Amniotic stem cell (primary cell): ENCODE results near the gene CILP.
"Not testable (repeated sequence)": the region's sequence is repeated elsewhere in the genome, so short reads cannot be mapped to it uniquely, and the experiment has no call there.

Experiments
- DNase-seq: peaks from one replicate; lab custom pipeline; 2025; lab: John Stamatoyannopoulos, UW

CILP gene

GRCh38 chr15:65210770-65211481 is at the start of gene CILP:
TSS of gene CILP (minus strand) at chr15:65211473. CDS start at chr15:65209755, 1,718 bp downstream.
- DNase-seq = no peak

DNA sequence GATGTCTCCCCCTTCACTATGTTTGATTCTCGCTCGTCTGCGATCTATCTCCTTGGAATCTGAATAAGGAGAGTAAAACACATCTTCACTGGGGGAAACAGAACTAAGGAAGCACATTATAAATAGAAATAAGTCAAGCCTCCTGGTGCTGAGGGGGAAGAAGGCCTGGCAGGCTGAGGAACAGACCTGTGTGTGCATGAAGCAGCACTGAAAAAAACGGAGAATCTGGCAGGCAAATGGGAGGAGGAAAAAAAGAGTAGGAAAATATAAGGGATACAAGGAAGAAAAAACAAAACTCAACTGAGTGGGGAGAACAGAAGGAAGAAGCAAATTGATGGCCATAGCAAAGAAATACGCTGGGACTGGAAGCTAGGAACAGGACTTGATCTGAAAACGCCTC is 49.7 kb upstream of the CILP start:
- DNase-seq = no peak

- DNase-seq = no peak
Observed at GRCh38 chr15:65259367-65259797, 48.1 kb upstream of the CILP start.

DNA sequence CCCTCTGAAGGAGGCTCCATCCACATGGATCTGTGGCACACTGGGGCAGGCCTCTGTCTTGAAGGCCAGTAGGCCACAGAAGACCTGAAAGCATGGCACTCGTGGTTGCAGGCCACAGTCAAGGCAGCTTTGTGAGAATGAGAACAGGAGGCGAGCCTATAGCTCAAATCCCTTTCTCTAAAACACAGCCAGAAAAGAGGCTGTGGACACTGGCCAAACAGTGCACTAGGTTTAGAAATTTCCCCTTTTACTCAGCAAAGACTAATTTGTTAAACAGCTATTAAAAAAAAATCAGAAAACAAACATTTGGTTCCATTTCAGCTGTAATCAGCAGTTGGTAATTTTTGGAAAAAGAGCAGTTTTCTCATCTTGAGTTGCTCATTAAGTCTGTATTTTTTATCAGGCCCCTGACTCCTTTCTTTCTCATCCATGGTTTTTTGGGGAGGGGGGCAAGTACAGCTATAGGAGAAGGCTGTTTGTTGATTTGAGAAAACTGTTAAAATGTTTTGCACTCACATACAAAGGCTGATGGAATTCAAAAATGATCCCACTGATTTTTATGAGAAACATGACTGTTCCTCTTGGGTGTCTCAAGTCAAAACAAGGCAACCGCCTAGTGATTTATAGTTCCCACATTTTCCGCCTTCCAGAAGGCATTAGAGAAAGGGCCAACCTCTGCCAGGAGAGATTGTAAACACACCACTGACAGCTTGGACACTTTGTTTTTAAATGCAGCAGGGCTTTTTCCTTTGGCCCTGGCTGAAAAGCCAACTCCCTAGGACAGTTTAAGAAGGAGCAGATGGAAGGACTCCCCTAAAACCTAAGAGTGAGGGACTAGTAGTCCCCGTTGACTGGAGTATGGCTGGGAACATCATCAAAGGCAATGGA is 47.3 kb upstream of the CILP start:
- no peak for DNase-seq

GRCh38 chr15:65255486-65256140 is 44.3 kb upstream of the CILP start:
- DNase-seq = no peak

DNA sequence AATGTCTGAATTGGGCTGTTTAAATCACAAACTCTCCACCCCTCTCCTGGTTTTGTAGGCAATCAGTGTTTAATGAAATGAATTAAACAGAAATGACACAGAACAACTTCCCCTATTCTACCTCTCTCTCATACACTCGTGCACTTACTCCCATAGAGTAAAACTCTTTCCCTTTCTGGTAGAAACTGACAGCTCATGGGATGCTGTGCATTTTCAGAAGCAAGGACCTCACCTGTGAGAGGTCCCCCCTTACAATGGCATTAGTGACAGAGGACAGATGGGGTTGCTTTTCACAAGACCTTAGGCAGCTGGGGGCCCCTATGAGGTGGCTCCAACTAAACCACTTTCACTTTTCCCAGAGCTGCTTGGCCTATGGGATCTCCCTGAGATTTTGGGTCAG is 43.5 kb upstream of the CILP start:
- no peak for DNase-seq

DNA sequence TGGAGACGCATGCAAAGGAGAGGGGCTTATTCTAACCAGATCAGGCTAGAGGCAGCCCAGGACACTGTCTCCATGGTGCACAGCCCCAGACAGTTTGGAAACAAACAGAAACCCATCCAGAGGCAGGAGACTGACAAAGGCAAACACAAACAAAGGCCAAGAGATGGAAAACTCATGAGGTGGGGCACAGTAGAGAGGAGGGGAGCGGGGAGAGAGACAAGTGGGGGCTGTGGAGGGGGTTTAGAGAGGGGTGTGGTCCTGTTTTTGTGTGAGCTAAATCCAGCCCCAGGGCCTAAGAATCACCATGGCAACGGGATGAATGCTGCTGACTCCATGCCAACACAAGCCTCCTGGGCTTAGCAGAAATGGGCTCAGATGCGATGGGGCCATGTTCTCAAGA is 43.1 kb upstream of the CILP start:
- no peak for DNase-seq

- DNase-seq = no peak
Observed at GRCh38 chr15:65249641-65250040, 38.4 kb upstream of the CILP start.

- DNase-seq = no peak
Observed at GRCh38 chr15:65248511-65249255, 37.4 kb upstream of the CILP start.

DNA sequence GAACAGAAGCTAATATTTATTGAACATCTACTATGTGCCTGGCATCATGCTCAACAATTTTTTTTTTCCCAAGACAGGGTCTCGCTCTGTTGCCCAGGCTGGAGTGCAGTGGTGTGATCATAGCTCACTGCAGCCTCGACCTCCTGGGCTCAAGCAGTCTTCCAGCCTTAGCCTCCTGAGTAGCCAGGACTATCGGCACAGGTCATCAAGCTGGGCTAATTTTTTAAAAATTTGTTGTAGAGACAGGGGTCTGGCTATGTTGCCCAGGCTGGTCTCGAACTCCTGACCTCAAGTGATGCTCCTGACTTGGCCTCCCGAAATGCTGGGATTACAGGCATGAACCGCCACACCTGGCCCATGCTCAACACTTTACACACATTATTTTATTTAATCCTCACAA is 35.7 kb upstream of the CILP start:
- no peak for DNase-seq

DNA sequence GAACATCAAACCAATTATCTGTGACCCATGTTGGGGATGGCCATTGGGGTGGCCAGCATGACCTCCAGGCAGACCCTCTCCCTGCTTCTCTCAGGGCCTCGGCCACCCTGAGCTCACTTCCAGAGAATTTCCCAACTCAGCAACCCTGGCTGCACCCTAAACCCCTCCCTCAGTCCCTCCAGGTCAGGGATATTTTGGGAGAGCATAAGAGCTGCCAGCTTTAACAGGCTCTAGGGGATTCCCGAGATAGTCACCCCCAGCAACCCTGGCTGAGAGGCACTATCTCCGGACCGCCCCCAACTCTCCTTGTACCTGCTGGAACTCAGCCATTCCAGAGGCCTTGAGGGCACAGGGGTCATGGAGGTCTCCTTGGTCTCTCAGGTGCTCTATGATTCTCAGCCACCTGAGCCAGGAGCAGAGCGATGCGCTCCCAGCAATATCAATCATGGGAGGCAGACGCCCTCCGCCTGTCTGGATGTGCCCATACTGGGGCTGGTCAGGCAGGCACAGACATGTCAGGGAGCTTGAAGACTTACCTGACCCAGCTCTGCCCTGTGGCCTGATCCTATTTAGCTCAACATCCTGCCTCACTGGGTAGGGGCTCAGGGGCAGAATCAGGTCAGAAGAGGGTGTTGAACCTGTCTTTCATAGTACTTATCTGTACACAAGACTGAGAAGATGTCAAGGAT is 34.9 kb upstream of the CILP start:
- no peak for DNase-seq

GRCh38 chr15:65245096-65245856 is 34.0 kb upstream of the CILP start:
- DNase-seq = no peak

DNA sequence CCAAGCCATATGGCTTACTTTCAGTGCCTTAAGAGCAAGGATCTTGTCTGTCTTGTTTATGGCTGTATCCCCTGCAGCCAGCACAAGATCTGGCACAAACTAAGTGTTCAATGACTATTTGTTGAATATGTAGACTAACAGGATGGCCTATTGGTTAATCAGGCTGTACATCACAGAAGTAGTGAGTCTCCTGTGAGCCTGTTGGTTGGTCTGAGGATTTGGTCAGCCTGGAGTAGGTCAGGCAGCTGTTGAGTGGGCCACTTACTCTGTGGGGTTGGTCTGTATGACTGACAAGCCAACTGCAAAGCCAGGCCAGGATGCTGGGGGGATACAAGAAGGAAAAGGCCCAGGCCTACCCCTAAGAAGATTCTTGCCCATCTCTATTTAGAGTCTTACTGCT is 33.4 kb upstream of the CILP start:
- DNase-seq = no peak

DNA sequence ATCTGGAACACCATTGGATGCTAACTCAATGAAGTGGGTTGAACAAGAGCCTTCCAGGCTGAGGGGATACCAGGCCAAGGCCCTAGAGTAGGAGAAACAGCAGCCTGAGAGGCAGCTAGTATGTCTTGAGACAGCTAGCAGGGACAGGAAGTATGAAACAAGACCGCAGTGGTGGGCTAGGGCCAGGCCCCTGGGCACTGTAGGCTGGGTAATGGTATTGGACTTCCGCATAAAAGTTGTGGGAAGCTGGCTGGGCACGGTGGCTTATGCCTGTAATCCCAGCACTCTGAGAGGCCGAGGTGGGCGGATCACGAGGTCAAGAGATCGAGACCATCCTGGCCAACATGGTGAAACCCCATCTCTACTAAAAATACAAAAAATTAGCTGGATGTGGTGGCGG is 25.2 kb upstream of the CILP start:
- not testable (repeated sequence) for DNase-seq

GRCh38 chr15:65233696-65234095 is 22.4 kb upstream of the CILP start:
- DNase-seq = no peak

GRCh38 chr15:65232520-65232919 is 21.2 kb upstream of the CILP start:
- no peak for DNase-seq

- DNase-seq = no peak
Observed at GRCh38 chr15:65231306-65231705, 20.0 kb upstream of the CILP start.

DNA sequence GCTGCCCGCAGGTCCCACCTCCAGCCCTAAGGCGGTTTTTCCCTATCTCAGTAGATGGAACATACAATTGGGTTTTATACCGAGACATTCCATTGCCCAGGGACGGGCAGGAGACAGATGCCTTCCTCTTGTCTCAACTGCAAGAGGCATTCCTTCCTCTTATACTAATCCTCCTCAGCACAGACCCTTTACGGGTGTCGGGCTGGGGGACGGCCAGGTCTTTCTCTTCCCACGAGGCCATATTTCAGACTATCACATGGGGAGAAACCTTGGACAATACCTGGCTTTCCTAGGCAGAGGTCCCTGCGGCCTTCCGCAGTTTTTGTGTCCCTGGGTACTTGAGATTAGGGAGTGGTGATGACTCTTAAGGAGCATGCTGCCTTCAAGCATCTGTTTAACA is 15.6 kb upstream of the CILP start:
- not testable (repeated sequence) for DNase-seq

DNA sequence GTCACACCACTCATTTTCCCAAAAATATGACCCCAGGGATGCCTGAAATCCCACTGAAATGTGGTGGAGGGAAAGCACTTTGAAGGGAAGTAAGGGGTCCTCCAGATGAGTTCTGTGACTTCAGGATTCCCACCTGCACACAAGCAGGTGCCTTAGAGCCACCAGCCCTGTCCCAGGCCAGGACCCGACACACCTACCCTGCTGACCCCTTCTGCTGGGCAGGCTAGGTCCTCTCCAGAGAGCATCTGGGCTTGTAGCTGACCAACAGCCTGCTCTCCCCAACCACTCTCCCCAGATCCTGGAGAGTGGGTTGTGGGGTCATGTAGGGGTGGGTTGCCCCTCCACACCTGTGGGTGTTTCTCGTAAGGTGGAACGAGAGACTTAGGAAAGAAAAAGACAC is 14.9 kb upstream of the CILP start:
- DNase-seq = no peak

GRCh38 chr15:65223996-65224395 is 12.7 kb upstream of the CILP start:
- DNase-seq = no peak

DNA sequence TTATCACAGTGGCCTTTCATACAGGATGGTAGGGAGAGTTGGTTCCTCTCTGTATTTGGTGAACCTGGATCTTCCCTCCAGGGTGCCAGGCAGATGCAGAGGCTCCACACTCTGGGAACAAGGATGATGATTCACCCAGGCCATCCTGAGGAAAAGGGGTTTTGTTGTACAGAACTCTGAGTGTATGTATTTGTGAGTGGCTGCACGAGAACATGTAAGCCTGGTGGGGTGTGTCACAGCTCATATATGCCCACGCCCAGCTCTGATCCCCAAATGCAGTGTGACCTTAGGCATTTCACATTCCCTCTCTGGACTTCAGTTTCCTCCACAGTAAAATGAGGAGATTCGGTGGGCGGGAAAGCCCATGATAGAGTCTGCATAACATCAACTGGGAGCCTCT is 11.6 kb upstream of the CILP start:
- no peak for DNase-seq
